AG09319 (cell line): Measurements from ENCODE around the gene ANKRD31.
"Not testable (repeated sequence)": the region's sequence is repeated elsewhere in the genome, so short reads cannot be mapped to it uniquely, and the experiment has no call there.

Experiments used
- DNase-seq: peaks from one replicate; pipeline ENCODE4 v3.0.0-alpha.2; 2010; ENCODE audit warnings: low read depth; ENCODE audit errors: extremely low read depth
- TF ChIP-seq, protein P1 (sequence below): IDR thresholded peaks from 2 replicates; pipeline ENCODE4 v1.5.1; 2011; ENCODE audit warnings: low read depth, mild to moderate bottlenecking, inconsistent platforms, low read length, moderate library complexity

The ANKRD31 gene

GRCh38 chr5:75197745-75198144, 38.9 kb downstream of the ANKRD31 start:
- TF ChIP-seq, protein P1, sequence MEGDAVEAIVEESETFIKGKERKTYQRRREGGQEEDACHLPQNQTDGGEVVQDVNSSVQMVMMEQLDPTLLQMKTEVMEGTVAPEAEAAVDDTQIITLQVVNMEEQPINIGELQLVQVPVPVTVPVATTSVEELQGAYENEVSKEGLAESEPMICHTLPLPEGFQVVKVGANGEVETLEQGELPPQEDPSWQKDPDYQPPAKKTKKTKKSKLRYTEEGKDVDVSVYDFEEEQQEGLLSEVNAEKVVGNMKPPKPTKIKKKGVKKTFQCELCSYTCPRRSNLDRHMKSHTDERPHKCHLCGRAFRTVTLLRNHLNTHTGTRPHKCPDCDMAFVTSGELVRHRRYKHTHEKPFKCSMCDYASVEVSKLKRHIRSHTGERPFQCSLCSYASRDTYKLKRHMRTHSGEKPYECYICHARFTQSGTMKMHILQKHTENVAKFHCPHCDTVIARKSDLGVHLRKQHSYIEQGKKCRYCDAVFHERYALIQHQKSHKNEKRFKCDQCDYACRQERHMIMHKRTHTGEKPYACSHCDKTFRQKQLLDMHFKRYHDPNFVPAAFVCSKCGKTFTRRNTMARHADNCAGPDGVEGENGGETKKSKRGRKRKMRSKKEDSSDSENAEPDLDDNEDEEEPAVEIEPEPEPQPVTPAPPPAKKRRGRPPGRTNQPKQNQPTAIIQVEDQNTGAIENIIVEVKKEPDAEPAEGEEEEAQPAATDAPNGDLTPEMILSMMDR = no peak
- no peak for DNase-seq

GRCh38 chr5:75192804-75193203, 43.9 kb downstream of the ANKRD31 start:
- TF ChIP-seq, protein P1 = no peak
- no peak for DNase-seq

- TF ChIP-seq, protein P1 = no peak
- no peak for DNase-seq
Measured at GRCh38 chr5:75192264-75192663, 44.4 kb downstream of the ANKRD31 start.

GRCh38 chr5:75190227-75190626, 46.5 kb downstream of the ANKRD31 start:
- TF ChIP-seq, protein P1 = no peak
- DNase-seq = no peak

DNA sequence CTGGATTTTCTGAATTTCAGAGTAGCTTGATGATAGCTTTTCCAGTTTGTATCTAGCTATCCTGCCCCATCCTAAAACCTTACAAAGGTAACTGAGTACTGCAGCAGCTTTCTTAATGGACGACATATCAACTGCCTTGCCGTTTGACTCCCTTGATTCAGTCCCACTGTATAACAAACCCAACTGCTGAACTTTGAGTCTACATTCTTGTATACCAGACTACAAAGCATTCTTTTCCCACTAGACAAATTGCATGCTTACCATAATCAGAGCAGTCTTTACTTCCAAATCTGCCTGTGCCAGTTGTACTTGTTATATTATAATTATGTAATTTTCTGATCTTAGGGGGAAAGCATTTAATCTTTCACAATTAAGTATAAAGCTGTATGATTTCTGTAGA, 47.3 kb downstream of the ANKRD31 start:
- DNase-seq = no peak
- TF ChIP-seq, protein P1 = no peak

DNA sequence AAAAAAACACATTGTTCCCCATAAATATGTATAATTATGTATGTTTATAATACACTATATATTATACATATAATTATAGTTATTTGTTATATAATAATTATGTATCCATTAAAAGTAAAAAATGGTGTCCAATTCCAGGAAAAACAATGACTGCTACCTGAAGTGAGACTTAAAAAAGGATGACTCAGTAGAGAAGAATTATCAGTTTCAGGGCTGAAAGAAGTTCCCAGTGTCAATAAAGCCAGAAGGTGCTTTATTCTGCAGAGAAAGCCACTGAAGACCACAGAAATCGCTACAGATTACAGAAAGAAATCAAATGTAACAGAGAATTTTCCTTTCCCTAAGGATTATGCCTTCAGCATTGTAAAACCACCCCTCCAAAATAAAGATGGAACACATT, 50.9 kb downstream of the ANKRD31 start:
- TF ChIP-seq, protein P1 = no peak
- no peak for DNase-seq

- not testable (repeated sequence) for DNase-seq
Measured at GRCh38 chr5:75176009-75176408, 60.7 kb downstream of the ANKRD31 start.

GRCh38 chr5:75174872-75175271, 61.8 kb downstream of the ANKRD31 start:
- DNase-seq = not testable (repeated sequence)

DNA sequence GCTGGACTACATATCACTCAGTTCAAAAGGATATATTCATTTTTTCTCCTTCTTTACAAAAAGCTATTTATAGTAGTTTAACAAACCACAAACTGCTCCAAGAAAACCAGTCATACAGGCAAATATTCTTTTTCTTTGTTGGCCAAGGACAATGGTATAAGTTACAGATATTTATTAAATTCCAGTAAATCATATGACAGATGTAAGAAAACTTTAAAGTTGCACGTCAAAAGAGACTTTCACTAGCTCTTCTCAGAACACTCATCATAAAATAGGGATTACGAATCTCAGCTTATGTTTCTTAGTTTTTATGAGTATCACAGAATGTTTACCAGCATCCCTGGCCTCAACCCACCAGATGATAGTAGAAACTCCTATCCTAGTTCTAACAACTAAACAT, 67.2 kb downstream of the ANKRD31 start:
- TF ChIP-seq, protein P1 = no peak
- no peak for DNase-seq
